SIG-M5 treated with dmso at 0.1 percent for 504 hours (cell line): ENCODE data around the gene CCDC138.
"Not testable (repeated sequence)": the region's sequence is repeated elsewhere in the genome, so short reads cannot be mapped to it uniquely, and the experiment has no call there.

Experiments used
- DNase-seq: peaks from one replicate; lab custom pipeline; 2025; ENCODE audit not compliant: unreplicated experiment; lab: John Stamatoyannopoulos, UW

CCDC138 gene, protein sequence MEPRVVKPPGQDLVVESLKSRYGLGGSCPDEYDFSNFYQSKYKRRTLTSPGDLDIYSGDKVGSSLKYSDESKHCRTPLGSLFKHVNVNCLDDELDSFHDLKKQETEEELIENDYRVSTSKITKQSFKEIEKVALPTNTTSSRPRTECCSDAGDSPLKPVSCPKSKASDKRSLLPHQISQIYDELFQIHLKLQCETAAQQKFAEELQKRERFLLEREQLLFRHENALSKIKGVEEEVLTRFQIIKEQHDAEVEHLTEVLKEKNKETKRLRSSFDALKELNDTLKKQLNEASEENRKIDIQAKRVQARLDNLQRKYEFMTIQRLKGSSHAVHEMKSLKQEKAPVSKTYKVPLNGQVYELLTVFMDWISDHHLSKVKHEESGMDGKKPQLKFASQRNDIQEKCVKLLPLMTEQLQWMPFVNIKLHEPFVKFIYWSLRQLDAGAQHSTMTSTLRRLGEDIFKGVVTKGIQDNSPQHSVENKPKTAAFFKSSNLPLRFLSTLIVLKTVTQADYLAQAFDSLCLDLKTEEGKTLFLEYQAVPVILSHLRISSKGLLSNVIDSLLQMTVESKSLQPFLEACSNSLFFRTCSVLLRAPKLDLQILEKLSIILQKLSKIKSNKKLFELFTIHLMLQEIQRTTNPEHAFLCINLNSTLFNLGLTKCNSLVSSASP

DNA sequence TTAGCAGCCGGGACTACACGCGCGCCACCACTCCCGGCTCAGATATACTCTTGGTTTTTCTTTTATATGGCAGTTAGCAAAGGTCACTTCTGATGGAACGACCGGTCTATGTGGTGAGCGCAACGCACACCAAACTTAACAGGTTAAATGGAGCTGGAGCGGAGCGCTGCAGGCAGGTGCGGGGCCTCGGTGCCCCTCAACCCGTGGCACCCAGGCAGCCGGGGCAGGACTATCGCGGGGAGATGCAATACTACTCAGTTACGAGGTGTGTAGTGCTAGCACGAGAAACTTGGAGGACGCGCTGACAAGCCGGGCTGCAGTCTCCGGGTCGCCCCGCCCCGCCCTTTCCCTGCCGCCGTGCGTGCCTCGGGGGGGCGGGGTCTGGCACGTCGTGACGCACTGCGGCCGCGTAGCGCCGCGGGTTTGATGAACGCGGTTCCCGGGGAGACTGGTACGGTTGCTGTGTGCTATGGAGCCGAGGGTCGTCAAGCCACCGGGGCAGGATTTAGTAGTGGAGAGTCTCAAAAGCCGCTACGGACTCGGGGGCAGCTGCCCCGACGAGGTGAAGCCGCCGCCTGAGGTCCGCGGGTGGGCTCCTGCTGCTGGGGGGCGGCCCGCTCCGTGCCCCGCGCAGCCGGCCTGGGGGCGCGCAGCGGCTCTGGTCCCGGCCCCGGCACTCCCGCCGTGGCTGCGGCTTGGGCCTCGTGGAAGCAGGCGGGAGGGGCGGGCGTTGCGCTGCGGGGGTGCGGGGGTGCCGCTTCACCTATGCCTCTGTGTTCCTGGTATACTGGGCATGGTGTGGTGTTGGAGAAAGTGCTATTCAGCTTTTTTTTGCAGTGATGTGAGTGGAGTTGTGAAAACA, at the start of gene CCDC138:
TSS of gene CCDC138 (plus strand) at position 418 of the 862 bp plus-strand sequence. CDS start at position 470, 52 bp downstream.
- DNase-seq, result peak; percentile 93

DNA sequence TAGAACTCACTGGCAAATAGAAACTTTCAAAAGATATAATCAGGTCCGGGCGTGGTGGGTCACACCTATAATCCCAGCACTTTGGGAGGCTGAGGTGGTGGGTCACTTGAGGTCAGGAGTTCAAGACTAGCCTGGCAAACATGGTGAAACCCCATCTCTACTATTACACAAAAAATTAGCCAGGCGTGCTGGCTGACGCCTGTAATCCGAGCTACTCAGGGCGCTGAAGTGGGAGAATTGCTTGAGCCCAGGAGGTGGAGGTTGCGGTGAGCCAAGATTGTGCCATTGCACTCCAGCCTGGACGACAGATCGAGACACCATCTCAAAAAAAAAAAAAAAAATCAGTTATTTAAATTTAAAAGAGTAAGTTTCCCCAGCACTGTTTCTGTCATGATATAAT, 28.6 kb upstream of the CCDC138 start:
- DNase-seq, result not testable (repeated sequence)

DNA sequence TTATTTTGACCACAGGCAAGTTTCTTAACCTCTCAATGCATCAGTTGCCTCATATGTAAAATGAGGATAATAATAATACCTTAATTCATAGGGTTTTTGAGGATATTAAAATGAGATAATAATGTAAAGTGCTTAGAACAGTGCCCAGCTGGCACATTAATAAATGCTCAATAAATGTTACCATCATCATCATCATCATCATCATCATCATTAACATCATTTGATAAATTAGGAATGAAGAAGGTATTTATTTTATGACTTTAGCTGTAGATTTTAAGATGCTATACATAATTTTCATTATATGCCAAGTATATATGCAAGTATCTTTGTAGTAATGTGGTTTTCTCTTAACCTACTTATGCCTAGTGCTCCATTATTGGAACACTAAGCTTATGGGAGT, 24.0 kb upstream of the CCDC138 start:
- not testable (repeated sequence) for DNase-seq

GRCh38 chr2:108766671-108767070, 19.9 kb upstream of the CCDC138 start:
- DNase-seq, result not testable (repeated sequence)

DNA sequence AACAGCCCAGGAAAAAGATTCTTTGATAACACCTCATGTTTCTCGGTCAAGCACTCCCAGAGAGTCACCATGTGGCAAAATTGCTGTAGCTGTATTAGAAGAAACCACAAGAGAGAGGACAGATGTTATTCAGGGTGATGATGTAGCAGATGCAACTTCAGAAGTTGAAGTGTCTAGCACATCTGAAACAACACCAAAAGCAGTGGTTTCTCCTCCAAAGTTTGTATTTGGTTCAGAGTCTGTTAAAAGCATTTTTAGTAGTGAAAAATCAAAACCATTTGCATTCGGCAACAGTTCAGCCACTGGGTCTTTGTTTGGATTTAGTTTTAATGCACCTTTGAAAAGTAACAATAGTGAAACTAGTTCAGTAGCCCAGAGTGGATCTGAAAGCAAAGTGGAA, 18.7 kb upstream of the CCDC138 start:
- not testable (repeated sequence) for DNase-seq

- no peak for DNase-seq
These were observed 10.1 kb upstream of the CCDC138 start for GRCh38 chr2:108776475-108776874.

- no peak for DNase-seq
These were observed 7.7 kb upstream of the CCDC138 start for GRCh38 chr2:108778857-108779256.

DNA sequence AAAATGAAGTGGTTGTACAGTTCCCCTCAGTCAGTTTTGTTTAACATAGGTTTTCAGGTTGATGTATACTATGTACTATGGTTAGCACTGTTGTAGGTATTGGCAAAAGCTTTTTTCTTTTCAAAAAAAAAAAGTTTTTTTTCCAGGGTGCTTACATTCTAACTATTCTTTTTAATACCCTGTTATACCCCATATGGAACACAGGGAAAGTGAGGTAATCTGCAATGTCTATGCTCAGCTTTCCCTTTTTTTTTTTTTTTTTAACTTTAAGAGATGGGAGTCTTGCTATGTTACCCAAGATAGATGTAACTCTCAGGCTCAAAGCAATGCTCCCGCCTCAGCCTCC, 590 bp upstream of the CCDC138 start:
- DNase-seq, result no peak

DNA sequence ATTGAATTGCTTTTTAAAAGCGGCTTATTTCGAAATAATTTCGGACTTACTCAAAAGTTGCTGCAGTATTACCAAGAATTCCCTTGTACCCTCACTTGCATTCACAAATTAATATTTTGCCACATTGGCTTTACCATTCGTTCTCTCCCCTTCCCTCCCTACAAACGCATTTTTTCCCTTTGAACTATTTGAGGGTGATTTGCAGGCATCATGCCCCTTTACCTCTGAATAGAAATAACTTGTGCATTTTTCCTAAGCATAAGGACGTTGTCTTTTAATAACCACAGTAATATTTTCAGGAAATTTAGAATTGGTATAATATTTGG, 608 bp downstream of the CCDC138 start:
- DNase-seq, result no peak

- no peak for DNase-seq
These were observed 16.6 kb downstream of the CCDC138 start for GRCh38 chr2:108803045-108803736.

DNA sequence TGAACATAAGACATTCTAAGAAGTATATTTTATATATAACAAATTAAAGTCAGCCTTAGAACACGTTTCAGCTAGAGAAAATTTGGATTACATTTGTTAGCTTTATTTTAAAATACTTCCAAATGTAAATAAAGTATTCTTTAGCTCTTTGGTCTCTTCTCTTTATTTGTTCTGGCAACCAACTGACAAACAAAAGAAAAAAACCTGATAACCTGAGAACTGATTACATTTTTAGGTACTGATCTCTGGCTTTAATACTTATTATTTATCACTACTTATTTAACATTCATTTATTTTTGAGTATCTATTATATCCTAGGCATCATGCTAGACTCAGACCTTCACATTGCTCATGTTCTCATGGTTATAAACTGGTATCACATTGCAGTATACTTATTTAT, 18.5 kb downstream of the CCDC138 start:
- DNase-seq, result no peak

DNA sequence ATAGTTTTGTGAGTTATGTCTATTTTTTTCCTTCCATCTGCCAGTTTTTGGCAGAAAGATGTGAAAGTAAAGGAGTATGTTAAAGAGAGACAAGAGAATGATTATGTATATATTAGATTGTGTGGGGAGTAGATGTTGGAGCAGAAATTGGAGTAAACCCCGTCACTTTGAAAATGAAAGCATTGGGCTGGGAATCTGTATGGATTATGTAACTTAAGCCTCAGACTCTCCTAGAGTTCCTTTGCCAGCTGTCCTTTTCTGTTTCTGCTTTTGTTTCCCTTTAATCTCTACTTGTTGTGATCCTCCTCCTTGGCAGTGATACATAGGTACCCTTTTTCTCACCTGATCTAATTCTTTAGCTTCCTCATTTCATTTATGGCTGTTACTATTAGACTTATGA, 19.2 kb downstream of the CCDC138 start:
- no peak for DNase-seq

GRCh38 chr2:108806371-108807113, 20.0 kb downstream of the CCDC138 start:
- DNase-seq, result no peak

- DNase-seq, result no peak
These were observed 23.4 kb downstream of the CCDC138 start for GRCh38 chr2:108809936-108810335.

- DNase-seq, result no peak
These were observed 24.7 kb downstream of the CCDC138 start for GRCh38 chr2:108810993-108811957.

DNA sequence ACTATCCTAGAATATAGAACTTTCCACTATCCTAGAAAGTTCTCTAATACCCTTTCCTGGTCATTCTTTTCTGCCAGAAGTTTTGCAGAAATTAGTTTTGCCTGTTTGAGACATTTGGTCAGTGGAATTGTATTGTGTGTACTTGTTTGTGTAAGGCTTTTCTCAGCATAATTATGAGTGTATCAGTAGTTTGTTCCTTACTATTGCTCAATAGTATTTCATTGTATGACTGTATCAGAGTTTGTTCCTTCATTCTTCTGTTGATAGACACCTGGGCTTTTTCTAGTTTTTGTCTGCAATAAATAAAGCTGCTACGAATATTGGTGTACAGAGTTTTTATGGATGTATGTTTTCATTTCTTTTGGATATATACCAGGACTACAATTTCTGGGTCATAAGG, 27.2 kb downstream of the CCDC138 start:
- DNase-seq, result no peak

DNA sequence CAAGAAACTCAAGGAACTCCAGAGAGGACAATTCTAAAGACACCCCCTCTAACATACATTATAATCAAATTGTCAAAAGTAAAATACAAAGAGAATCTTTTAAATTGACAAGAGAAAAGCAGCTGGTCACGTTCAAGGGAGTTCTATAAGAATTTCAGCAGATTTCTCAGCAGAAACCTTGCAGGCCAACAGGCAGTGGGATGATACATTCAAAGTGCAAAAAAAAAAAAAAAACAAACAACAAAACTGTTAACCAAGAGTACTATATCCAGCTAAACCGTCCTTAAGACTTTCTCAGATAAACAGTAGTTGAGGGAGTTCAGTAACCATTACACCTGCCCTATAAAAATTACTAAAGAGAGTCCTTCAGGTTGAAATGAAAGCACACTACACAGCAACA, 33.9 kb downstream of the CCDC138 start:
- no peak for DNase-seq

DNA sequence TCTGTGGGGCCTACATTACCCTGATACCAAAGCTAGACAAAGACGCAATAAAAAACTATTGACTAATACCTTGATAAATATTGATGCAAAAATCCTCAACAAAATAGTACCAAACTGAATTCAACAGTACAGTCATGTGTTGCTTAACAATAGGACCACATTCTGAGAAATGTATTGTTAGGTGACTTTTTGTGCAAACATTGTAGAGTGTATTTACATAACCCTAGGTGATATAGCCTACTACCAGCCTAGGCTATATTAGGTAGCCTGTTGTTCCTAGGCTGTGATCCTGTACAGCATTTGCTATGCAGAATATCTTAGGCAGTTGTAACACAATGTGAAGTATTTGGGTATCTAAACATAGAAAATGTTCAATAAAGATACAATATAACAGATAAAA, 36.7 kb downstream of the CCDC138 start:
- peak; percentile 51 for DNase-seq

DNA sequence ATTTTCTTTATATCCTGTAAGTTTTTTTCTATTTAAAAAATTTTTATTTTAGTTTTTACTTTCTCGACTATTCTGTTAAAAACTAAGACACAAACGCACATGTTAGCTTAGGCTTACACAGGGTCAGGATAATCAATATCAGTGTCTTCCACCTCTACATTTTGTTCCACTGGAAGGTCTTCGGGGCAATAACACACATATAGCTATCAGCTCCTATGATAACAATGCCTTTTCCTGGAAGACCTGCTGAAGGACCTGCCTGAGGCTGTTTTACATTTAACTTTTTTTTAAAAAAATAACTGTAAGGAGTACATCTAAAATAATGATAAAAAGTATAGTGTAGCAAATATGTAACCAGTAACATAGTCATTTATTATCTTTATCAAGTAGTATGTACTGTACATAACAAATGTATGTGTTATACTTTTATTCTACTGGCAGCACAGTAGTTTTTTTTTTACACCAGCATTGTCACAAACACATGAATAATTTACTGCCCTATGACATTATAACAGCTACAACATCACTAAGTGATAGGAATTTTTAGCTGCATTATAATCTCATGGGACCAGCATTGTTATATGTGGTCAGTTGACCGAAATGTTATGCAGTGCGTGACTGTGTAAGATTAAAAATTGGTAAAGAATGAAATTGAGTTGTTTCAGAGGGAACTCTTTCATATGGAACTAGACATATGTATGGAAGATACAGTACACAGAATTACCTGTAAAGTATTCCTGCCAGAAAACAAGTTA, 37.9 kb downstream of the CCDC138 start:
- DNase-seq, result no peak
